WTC11 (cell line): ENCODE results near the gene CDK6.

Source experiments
- ATF2 ChIP-seq: sonication (generic); formaldehyde crosslinking; IDR thresholded peaks from 2 replicates; pipeline ENCODE4 v1.8.1; 2022; ENCODE audit warnings: low read depth, missing genetic modification reagents, borderline replicate concordance
- ATF3 ChIP-seq: sonication (generic); formaldehyde crosslinking; conservative IDR thresholded peaks from 2 replicates; pipeline ENCODE4 v1.8.1; 2022; ENCODE audit warnings: mild to moderate bottlenecking, missing genetic modification reagents
- CTCF ChIP-seq: fragments of 200-600 bp; IDR thresholded peaks from 2 replicates; pipeline ENCODE4 v1.8.0; 2022; ENCODE audit warnings: antibody characterized with exemption
- JUN ChIP-seq: sonication (generic); formaldehyde crosslinking; IDR thresholded peaks from 2 replicates; pipeline ENCODE4 v1.8.0; 2023; ENCODE audit warnings: mild to moderate bottlenecking, missing genetic modification reagents
- NFYB ChIP-seq: sonication (generic); formaldehyde crosslinking; conservative IDR thresholded peaks from 2 replicates; pipeline ENCODE4 v1.8.0; 2022; ENCODE audit warnings: low read depth, missing genetic modification reagents
- TP53 ChIP-seq: sonication (generic); formaldehyde crosslinking; IDR thresholded peaks from 2 replicates; pipeline ENCODE4 v1.8.1; 2023; ENCODE audit warnings: mild to moderate bottlenecking, missing genetic modification reagents
- ZNF138 ChIP-seq: sonication (generic); formaldehyde crosslinking; conservative IDR thresholded peaks from 2 replicates; pipeline ENCODE4 v1.8.1; 2022; ENCODE audit warnings: mild to moderate bottlenecking, moderate library complexity, missing genetic modification reagents
- ZNF219 ChIP-seq: sonication (generic); formaldehyde crosslinking; IDR thresholded peaks from 2 replicates; pipeline ENCODE4 v1.8.0; 2023; ENCODE audit warnings: missing genetic modification reagents, mild to moderate bottlenecking, borderline replicate concordance
- ZNF416 ChIP-seq: fragments of 250-450 bp; sonication (Bioruptor Pico); IDR thresholded peaks from 2 replicates; pipeline ENCODE4 v1.9.0; 2021; ENCODE audit warnings: mild to moderate bottlenecking, inconsistent platforms

- no peak for TF ChIP-seq CTCF
- no peak for TF ChIP-seq ATF2 (CRISPR knock-in tag)
- no peak for TF ChIP-seq ZNF416 (CRISPR knock-in tag)
- no peak for TF ChIP-seq ZNF138 (CRISPR knock-in tag)
- no peak for TF ChIP-seq TP53
- TF ChIP-seq ZNF219: no peak
- no peak for TF ChIP-seq JUN (CRISPR knock-in tag)
- TF ChIP-seq ATF3 (CRISPR knock-in tag): no peak
- no peak for TF ChIP-seq NFYB (CRISPR knock-in tag)
Measured at GRCh38 chr7:92797284-92797683, 39.1 kb downstream of the CDK6 start.
